HuH-7.5 (cell line): ENCODE measurements around the gene FBXL15.

ENCODE experiments used
- DNase-seq: peaks from one replicate; pipeline ENCODE4 v3.0.0; 2011; ENCODE audit warnings: low spot score

Gene FBXL15, protein sequence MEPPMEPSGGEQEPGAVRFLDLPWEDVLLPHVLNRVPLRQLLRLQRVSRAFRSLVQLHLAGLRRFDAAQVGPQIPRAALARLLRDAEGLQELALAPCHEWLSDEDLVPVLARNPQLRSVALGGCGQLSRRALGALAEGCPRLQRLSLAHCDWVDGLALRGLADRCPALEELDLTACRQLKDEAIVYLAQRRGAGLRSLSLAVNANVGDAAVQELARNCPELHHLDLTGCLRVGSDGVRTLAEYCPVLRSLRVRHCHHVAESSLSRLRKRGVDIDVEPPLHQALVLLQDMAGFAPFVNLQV

GRCh38 chr10:102420714-102421506 lies at the start of gene FBXL15:
TSS of gene FBXL15 (plus strand) at chr10:102420836. CDS start at chr10:102421130, 294 bp downstream.
- DNase-seq: peak; percentile 96

- DNase-seq: no peak
Observed at GRCh38 chr10:102371295-102371694, 49.3 kb upstream of the FBXL15 start.

GRCh38 chr10:102375250-102375649 lies 45.4 kb upstream of the FBXL15 start:
- DNase-seq: no peak

GRCh38 chr10:102375867-102376266 lies 44.8 kb upstream of the FBXL15 start:
- DNase-seq: no peak

GRCh38 chr10:102376901-102377300 lies 43.7 kb upstream of the FBXL15 start:
- DNase-seq: no peak

GRCh38 chr10:102379383-102379782 lies 41.3 kb upstream of the FBXL15 start:
- DNase-seq: no peak

- no peak for DNase-seq
Observed at GRCh38 chr10:102381983-102382382, 38.7 kb upstream of the FBXL15 start.

DNA sequence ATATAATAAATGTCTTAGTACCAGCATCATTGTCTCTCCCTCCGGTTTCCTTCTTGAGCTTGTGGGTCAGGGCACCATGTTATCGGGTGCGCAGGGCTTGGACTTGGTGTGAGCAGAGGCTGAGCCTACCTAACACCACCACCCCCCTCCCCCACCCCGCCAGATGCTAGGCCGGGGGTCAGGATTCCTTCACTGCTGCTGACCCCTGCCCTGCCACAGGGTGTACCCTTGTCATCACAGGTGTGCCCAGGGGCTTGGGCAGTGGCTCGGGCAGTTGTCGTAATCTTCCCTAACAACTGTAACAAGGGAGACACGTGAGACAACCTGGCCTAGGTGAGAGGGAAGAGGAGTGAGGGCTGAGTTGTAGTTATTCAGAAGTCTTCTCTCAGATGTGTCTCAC lies 37.8 kb upstream of the FBXL15 start:
- DNase-seq: no peak

- no peak for DNase-seq
Observed at GRCh38 chr10:102384053-102384452, 36.6 kb upstream of the FBXL15 start.

DNA sequence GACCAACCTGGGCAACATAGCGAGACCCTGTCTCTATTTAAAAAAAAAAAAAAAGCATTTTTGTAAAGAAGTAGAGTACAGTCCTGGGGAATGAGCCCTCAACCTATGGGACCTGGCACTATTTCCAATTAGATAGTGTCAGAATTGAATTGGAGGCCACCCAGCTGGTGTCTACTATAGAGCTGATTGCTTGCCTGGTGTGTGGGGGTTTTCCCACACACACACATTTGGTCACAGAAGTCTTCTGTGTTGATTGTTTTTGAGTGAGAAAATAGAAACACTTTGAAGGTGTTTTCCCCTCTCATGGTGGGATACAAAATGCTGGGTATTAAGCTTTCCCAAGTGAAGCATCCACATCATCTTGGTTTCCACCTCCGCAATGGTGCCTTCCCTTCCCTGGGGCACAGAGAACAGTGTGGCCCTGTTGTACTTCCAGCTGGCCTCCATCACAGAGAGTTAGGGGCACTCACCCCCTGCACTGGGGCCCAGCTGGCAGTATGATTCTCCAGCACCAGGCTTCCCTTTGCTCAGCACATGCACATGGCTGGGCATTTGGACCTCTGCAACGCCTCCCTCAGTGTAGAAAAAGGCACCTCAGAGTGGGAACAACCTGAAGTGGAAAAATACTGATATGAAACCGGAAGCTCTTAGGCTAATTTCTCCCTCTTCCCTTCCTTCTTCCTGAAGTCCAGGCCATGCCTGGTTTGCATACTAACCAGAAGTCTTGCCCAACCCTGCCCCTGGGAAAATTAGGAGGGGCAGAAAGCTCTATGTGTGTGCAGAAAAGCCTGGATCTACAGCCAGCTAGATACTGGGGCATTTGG lies 35.8 kb upstream of the FBXL15 start:
- DNase-seq: no peak

- no peak for DNase-seq
Observed at GRCh38 chr10:102389894-102390293, 30.7 kb upstream of the FBXL15 start.

GRCh38 chr10:102392306-102392705 lies 28.3 kb upstream of the FBXL15 start:
- DNase-seq: no peak

- DNase-seq: peak; percentile 91
Observed at GRCh38 chr10:102393411-102394078, 27.1 kb upstream of the FBXL15 start.

DNA sequence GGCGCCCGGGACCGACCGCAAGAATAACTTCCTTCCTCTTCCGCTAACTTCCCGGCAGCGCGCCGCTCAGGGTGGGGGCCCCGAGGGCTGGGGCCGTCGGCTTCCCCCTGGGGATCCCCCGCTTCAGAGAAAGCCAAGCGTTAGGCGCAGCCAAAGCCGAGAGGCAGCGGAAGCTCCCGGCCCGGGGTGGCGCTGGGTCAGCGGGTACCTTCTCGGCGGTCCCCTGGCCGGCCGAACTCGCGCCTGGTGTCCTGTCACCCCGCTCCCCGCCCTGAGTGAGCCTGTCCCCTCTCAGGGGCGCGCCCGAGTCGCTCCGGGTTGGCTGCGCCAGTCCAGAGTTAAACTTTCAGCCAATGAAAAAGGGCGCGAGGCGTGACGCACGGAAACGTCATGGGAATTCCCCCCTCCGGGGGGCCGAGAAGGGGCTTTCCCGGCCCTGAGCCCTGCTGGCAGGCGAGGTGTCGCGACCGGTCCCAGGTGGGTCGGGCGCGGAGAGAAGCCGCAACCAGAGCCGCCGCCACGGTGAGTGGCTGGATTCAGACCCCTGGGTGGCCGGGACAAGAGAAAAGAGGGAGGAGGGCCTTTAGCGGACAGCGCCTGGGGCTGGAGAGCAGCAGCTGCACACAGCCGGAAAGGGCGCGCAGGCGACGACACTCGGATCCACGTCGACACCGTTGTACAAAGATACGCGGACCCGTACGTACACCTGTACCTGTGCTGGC lies 26.4 kb upstream of the FBXL15 start:
- peak; percentile 98 for DNase-seq

DNA sequence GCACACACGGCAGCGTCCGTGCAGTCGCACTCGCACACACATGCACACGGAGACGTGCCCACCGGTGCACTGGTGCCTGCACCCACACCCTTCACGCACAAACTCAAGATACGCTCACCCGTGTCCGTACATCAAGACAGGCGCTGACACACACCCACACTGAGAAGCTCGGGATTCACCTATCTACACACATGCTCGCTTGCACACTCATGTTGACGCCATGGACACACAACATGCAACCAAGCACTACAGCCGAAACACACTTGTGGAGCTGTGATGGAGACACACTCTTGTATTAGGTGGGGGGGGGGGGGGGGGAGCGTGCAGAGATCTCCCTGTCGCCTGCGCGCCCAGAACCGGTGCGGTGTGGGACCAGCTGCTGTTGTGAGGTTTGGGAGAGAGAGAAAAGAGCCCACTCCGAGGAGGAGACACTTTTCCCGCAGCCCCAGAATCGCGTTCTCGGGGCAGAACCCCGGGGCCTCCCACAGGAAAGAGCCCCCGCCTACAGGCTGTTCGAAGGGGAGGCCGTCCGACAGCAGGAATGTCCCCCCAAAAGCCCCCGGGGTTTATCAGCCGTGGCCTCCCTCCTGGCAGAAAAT lies 25.7 kb upstream of the FBXL15 start:
- peak; percentile 54 for DNase-seq

- DNase-seq: peak; percentile 95
Observed at GRCh38 chr10:102395400-102396316, 25.0 kb upstream of the FBXL15 start, which contains the start of gene NFKB2. TSS of gene NFKB2 (plus strand) at chr10:102395705. CDS start at chr10:102395960, 255 bp downstream.

- DNase-seq: peak; percentile 9
Observed at GRCh38 chr10:102396317-102396650, 24.4 kb upstream of the FBXL15 start.

DNA sequence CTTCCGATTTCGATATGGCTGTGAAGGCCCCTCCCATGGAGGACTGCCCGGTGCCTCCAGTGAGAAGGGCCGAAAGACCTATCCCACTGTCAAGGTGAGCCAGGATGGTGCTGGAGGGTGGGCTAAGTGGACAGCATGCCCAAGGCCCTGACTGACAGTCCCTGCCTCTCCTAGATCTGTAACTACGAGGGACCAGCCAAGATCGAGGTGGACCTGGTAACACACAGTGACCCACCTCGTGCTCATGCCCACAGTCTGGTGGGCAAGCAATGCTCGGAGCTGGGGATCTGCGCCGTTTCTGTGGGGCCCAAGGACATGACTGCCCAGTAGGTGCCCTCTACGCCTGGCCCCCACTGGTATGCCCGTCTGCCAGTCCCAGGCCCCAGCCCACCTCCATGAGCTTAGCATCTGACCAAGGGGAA lies 23.9 kb upstream of the FBXL15 start:
- DNase-seq: no peak

DNA sequence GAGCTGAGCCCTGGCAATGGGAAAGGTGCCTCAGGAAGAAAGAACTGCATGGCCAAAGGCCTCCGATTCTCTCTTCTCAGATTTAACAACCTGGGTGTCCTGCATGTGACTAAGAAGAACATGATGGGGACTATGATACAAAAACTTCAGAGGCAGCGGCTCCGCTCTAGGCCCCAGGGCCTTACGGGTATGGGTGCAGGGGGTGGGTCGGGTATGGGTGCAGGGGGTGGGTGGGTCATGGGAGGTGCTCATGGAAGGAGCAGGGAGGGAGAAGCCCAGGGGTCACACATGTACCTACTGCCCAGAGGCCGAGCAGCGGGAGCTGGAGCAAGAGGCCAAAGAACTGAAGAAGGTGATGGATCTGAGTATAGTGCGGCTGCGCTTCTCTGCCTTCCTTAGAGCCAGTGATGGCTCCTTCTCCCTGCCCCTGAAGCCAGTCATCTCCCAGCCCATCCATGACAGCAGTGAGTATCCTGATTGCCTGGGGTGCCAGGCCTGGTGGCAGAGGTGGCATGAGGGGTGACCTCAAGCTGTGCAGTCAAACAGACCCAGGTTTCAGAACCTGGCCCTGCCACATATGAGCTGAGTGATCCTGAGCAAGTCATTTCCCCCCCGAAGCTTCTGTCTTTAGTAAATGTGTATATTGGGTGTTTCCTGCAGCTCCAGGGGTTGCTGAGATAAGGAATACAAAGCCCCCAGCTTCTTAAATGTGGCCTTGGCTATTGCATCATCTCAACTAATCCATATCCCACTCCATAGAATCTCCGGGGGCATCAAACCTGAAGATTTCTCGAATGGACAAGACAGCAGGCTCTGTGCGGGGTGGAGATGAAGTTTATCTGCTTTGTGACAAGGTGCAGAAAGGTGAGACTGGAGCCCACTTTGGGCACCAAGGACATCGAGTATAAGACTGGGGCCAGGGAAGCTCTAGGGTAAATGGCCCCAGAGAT lies 23.1 kb upstream of the FBXL15 start:
- no peak for DNase-seq
